ENCODE data around the gene TMOD3.

DNA sequence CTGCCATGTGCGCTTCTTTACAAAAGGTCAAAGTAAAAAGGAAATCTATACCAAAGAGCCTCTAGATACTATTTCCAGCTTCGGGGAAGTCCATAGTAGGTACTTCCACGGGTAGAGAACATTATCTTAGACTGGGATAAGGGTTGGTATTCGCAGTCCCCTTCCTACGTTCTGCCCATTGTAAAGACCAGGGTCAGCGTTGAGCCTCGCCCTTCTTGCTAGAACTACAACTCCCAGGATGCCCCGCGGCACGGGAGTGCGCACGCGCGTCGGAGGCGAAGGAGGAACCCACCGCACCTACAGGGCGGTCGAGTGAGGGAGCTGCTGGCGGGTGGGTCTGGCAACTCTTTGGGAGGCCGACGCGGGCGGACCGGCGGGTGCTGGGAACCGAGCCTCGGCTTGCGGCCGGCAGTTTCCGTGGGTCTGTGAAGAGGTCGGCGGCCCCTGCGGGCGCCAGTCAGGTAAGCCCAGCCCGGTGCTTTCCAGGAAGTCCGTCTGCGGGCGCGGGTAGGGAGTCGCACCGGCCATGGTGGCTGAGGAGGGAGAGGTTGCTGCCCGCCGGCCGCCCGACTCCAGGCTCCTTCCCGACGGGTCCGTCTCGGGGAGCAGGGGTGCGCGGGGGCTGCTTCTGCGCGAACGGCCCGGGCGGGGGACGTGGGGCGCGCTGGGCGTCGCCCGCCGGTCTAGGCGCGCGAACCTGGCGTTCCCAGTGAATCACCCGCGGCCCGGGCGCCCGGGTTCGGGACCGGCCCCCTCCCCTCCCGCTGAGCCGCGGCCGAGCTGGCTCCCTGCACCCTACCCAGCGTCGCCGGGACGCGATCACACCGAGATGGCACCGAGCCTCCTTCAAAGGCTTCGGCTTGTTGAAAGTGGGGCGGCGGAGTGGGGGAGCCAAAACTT is at the start of gene TMOD3:
- TF ChIP-seq, protein P1, sequence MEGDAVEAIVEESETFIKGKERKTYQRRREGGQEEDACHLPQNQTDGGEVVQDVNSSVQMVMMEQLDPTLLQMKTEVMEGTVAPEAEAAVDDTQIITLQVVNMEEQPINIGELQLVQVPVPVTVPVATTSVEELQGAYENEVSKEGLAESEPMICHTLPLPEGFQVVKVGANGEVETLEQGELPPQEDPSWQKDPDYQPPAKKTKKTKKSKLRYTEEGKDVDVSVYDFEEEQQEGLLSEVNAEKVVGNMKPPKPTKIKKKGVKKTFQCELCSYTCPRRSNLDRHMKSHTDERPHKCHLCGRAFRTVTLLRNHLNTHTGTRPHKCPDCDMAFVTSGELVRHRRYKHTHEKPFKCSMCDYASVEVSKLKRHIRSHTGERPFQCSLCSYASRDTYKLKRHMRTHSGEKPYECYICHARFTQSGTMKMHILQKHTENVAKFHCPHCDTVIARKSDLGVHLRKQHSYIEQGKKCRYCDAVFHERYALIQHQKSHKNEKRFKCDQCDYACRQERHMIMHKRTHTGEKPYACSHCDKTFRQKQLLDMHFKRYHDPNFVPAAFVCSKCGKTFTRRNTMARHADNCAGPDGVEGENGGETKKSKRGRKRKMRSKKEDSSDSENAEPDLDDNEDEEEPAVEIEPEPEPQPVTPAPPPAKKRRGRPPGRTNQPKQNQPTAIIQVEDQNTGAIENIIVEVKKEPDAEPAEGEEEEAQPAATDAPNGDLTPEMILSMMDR (conservative IDR thresholded peaks at IDR 0.05 in 1 of 2, IDR thresholded peaks at IDR 0.05 in 1 of 2; ENCODE audit: low read depth in 1 of 2, low read length in 2 of 2), result no peak
- no peak for TF ChIP-seq EZH2 (IDR thresholded peaks at IDR 0.05; ENCODE audit: low read length, missing control alignments)
